Stimulated activated CD4-positive, alpha-beta T cell treated with anti-CD3 and anti-CD28 coated beads, Interleukin-1b, Interleukin-23, amount 100 ng/mL, for 1 hour (primary cell): ENCODE measurements around the gene OR51E2.
"Not testable (repeated sequence)": the region's sequence is repeated elsewhere in the genome, so short reads cannot be mapped to it uniquely, and the experiment has no call there.

Source experiments
- DNase-seq, 2 donors: peaks; one replicate each; pipeline ENCODE4 v3.0.0-alpha.2; 2020; ENCODE audit warnings: low read depth in 2 of 2

The OR51E2 gene, protein sequence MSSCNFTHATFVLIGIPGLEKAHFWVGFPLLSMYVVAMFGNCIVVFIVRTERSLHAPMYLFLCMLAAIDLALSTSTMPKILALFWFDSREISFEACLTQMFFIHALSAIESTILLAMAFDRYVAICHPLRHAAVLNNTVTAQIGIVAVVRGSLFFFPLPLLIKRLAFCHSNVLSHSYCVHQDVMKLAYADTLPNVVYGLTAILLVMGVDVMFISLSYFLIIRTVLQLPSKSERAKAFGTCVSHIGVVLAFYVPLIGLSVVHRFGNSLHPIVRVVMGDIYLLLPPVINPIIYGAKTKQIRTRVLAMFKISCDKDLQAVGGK

DNA sequence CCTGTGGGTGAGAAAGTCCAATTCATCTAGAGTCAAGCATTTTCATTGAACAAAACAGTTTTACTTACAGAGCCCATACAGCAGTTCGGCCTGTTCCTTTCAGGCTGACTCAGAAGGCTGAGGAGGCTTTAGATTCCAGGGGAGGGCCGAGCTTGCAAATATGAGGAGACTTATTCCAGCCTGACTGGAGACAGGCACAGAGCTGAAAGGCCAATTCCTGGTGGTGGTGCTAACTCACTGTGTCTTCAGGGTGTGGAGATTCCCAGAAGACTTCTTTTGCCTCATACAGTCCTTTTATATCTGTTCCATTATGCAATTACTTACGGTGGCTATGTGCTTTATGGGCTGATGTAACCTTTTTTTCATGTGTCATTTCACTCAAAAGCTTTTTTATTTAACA lies at the start of gene OR51E2:
Gene OR51E2 (minus strand): TSS at position 269 of the 400 bp plus-strand sequence. CDS start 15,142 bp downstream, outside the sequence.
- DNase-seq, result no peak

DNA sequence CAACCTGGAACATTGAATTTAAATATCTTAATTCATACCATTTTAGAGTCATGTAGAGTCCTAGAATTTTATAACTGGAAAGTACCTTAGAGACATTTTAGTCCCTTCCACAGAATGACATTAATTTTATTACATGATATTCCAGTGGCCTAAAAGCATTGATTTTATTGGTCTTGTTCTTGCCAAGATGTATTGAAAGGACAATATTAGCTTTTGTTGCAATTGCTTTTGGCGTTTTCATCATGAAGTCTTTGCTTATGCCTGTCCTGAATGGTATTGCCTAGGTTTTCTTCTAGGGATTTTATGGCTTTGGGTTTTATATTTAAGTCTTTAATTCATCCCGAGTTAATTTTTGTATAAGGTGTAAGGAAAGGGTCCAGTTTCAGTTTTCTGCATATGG lies 43.1 kb upstream of the OR51E2 start:
- no peak for DNase-seq

DNA sequence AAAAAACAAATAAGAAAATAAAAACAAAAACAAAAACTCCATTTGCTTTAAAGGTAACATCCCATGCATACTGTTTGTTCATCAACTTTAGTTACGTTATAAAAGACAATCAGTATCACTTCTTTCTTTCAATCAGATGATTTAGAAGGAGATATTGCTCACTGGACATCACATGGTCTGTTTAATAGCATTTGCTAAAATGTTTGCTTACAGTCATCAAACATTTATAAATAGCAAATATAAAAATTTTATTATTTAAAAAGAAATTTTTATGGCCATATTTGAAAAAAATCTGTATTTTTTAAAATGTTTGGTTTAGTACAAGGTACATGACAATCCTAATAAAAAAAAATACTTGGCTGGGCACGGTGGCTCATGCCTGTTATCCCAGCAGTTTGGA lies 29.5 kb upstream of the OR51E2 start:
- DNase-seq, result no peak

DNA sequence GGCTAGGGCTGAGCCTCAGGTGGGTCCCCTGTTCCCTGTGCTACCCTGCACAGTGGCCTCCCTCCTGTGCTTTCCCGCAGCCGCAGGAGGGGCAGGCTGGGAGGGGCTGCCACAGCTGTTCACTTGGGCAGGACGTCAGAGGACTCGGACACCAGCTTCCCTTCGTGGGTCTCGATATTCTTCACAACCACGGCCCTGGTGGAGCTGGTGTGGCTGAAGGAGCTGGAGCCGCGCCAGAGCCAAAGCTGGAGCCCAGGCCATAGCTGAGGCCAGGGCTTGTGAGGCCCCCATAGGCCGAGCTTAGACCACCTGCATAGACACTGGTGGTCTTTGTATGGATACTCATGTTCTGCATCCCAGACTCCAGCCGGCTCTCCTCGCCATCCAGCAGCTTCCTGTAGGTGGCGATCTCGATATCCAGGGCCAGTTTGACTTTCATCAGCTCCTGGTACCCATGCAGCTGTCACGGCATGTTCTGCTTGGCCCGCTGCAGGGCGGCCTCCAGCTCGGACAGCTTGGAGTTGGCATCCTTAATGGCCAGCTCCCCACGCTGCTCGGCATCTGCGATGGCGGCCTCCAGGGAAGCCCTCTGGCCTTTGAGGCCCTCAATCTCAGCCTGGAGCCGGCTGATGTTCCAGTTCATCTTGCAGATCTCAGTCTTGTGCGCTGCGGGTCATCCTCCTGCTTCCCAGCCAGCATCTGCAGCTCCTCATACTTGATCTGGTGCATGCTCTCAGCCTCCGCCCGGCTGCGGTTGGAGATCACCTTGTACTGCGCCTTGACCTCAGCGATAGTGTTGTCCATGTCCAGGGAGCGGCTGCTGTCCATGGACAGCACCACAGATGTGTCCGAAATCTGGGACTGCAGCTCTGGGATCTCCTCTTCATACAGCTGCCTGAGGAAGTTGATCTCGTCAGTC lies 25.2 kb upstream of the OR51E2 start:
- not testable (repeated sequence) for DNase-seq

DNA sequence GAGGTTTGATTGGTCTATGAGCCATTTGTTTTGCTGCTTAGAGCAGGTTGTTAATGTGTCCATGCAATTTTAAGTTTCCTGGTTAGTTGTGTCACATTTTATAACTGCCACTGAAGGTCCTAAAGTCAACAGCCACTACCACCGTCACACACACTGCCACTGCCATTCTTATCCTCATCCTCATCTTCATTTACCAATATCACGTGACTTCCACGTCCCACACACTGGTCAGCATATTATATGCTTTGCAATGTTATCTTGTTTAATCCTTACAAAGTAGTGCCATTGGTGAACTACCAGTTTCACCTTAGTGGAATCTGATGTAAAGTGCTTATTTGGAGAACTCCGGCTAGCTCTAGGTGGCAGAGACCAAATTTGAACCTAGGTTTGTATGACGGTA lies 16.6 kb upstream of the OR51E2 start:
- DNase-seq, result no peak

DNA sequence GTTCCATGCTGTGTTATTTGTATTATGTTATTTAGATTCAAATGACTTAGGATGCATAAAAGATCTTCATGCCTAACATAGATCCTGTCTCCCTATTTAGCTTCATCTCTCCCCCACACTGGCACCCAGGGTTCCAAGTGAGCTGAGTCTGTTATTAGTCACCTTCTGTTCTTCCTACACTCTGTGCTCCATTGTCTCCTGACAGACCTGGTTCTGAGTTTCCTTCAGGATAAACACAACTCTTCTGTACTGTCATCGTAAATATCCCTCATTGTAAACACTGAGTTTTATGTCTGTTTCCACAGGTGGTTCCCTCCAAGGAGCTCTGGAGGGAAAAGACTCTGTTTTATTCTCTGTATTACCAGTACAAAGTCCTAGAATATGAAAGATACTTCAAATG lies 15.6 kb upstream of the OR51E2 start:
- no peak for DNase-seq

DNA sequence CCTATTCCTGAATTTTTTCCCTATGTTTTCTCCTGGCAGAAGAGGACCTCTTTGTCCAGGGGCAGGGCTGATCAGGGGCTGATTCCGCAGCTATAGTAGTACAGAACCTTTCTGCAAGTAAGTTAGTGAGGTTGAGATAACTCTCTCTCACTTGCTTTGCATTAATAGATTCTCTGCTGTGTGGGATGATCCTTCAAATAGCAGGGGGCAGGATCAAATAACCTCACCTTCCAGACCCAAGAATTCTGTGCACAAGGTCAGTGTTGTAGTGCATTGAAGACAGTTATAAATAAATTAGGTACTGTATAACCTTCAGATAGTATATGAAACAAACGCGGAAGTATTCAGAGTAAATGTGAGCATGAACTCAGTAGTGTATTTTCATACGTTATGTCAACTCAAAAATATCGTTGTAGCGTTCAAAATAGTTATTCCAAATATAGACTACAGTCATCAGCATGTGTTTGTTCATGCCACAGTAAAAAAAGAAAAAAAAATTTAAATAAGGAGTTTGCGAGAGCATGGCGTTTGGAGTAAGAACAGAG lies 7.2 kb upstream of the OR51E2 start:
- DNase-seq, result no peak

DNA sequence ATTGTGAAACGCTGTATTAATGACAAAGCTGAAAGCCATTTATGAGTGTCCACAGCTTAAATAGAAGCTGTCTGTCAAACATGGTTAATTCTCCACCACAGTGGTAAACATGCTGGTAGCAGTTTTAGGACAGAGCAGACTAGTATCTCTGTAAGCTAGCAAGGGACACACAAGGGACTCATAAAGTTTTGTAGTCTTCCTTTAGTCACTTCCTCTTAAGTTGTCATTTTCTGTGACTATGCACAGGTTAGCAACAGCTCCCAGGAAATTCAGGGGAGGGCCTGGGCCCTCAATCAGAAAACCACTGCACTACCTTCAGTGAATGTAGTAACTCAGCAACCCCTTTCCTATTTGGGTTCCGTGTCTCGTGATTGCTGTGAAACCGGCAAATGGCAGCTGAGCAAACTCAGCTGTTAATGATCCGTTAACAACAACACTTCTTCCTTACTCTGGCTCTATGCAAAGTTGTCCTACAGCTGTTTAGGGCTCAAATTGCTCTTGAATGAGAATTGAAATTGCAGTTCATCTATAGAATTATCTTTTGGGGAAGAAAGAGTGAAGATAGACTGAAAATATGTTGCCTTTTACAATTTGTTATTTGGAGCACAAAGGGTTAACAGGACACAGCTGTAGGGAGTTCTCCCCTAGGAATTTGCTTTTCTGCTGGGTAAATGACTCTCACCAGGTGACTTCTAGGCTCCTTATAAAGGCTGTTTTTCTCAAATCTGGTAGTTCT lies 6.6 kb upstream of the OR51E2 start, which contains the start of gene MMP26:
Gene MMP26 (plus strand): TSS at position 731 of the 736 bp plus-strand sequence.
- no peak for DNase-seq

DNA sequence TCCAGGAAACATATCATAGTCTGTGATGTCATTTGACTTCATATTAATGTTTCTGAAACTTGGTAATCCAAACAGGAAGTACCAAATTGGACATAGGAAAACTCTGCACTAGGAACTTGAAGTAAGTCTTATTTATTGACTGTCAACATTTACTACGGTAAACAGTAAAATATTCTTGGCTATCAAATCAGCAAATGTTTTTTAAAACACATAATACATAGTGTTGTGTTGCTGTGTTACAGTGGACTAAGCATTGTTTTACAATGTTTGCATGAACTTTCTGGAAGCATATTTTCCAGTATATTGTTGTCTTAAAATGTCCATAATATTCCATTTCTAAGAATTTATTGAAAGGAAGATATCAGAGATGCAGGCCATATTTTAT lies 2.8 kb upstream of the OR51E2 start:
- no peak for DNase-seq

DNA sequence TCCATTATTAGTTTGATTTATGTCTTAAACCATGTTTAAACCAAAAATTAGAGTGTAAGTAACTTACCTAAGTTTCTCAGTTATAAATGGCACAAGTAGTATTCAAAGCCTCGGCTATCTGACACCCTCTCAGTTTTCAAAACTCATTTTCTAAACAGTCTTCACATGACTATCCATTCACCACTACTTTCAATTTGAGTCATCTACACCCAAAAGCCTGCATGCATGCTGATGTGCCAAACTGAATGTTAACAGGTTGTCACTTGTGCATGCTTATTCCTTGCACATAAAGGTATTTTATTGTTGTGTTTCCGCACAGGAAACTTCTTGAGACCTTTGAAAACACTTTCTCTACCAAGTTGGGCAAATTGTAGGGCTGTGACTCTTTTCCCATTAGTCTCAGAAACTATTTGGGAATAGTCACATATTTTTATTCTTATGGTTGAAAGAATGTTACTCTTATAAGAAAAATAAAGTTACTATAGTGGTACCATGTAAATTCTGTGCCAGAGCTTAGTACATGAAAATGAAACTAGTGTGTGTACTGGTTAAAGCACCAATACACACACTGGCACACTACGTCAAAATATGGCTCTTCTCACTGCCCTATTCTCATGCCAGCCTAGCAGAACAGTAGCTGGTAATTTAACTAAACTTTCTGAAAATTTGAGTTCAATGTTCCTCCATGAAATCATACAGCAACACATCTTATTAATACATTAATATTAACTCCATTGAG lies 2.2 kb upstream of the OR51E2 start:
- no peak for DNase-seq

DNA sequence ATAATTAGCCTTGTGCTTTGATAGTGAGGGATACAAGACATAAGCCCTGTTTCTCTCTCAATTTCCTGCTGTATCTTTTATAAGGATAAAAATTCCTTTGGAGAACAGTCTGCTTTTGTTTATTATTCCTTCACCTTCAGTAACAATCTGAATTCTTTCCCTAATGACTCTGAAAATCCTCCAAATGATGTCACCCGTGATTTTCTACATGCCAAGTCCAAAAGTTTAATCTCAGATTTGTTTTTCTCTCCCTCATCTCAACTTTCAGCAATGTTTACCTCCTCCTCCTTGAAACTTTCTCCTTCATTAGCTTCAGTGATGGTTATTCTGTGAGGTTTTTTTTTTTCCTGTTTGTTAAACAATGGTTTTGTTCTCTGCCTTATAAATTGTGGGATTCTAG lies 2.2 kb downstream of the OR51E2 start:
- no peak for DNase-seq

DNA sequence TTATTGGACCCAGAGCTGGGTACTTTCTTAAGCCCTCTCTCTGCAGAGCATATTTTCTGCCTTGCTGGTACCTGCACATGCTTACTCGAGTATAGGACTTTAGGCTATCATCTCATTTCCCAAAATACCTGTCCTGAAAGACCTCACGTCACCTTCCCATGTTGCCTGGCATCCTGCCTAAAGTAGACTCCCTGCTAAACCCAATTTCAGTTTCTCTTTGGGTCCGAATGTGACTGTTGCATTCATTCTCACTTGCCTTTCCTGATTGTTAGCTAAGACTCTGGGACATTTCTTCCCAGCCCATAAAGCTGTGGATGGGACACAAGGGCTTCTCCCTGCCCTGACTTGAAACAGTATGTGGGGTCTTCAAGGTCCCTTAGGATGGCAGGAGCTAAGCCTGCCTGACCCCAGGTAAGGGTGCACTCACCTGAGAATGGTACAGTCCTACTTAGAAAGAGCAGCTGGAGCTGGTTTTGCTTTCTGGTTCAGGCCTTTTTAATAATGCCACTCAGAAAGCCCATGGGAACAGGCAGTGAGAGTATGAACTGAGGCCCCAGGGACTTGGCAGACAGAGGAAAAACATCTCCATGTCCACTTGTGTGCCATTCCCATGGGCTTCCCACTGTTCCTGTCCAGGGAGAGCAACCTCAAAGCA lies 12.9 kb downstream of the OR51E2 start:
- DNase-seq, result no peak

DNA sequence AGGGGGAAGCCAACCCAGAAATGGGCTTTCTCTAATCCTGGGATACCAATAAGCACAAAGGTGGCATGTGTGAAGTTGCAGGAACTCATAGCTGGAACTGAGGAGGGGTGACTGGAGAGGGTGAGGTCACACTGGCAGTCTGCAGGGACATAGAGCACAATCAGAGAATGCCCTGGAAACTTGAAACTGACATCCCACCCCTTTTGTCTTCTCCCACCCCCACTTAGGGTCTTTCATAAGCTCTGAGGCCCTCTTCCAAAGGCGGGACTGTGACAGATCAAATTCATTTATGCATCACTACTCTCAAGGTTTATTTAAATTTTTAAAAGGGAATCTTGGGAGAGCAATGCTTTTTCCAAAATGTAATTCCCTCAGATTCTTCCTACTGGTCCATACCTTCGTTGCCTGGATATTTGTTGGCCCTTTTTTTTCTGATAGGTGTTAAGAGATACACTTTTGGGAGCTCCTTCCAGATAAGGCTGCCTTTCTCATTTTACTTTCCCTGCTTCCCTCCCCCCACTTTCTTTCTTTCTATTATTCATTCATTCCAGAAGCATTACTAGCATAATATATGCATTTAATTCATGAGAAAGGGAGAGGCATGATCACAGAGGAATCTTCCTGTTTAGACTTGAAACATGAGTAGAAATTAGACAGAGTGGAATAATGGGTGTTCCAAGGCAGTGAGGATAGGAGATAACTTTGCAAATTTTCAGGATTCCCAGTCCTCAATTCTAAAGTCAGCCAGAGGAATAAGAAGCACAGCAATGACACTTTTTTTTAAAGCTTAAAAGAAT lies 14.8 kb downstream of the OR51E2 start:
- no peak for DNase-seq

DNA sequence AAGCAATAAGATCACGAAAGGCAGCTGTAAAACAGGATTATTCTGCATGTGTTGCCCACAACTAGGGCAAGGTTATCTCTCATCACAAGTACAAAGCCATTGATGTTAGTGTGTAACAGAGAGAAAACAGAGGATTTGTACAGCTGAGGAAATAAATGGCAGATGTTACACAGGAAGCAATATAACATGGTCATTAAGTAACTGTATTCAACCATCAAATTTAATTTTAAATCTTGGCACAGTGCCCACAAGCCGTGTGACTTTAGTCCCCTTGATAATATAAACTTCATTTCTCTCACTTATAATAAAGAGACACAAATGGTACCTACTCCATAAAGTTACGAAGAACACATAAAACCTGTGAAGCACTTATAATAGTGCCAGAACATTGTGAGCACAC lies 17.3 kb downstream of the OR51E2 start:
- DNase-seq, result no peak

DNA sequence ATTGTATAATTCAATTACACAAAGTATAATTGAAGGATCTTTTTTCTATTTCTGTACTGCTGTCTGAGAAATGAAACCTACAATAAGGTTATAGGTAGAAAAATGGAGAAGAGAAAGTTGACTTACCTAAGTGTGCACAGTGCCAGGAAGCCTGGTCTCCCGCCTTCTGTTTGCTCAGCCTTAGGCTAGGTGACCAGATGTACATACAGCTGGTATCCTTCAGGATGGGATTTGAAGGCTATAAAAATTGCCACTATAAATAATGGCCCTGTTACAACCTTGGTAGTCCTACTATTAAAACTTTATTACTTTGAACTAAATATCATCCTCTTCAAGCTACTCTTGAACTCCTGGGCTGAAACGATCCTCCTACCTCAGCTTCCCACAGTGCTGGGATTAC lies 19.7 kb downstream of the OR51E2 start:
- no peak for DNase-seq

DNA sequence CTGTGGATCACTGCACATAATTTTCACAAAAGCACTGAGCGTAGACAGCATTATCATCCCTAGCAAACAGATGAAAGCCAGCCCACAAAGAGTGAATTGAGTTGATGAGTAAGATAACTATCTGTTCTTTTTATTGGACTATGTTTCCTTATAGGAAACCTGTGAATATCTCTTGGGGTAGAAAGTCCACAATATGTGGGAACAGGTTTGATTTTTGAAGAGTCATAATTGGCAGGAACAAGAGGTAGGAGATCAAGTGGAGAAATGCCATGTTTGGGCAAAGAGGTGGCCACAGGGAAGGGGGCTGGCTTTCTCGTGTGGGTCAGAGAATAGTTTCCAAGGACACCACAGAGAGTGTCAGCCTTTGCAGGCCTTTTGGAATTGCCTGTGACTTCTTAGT lies 23.9 kb downstream of the OR51E2 start:
- DNase-seq, result no peak

DNA sequence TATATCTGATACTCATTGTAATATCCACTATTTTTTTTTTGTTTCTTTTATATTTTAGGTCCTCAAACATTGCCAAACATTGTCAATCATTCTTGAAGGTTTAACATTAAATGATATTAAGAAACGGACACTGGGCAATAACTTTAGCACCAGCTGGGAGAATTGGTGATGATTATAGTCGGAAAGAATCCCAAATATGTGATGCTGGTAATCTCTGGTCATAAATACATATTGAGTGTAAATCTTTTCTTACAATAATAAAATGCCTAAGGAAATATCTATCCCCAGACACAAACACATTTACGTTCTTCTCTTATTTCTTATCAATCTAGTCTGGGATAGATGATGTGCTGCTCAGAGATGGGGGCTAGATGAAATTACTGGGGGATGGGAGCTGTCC lies 25.2 kb downstream of the OR51E2 start:
- no peak for DNase-seq

DNA sequence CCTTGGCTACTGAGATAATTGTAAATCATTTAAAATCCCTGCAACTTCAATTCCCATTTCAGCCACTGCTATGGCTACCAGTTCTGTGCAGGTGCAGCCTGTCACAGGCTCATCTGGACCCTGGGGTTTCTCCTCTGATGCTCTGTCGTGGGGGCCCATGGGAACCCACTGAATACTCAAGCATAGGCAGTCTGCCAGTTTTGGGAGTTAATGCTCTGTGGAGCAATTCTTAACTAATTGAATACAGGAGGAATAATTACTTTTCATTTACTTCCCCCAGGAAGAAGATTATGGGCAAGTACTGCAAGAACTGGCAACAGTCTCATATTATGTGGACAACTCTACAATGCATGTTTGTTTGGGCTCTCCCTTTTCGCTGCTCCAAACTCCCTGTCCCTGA lies 25.9 kb downstream of the OR51E2 start:
- no peak for DNase-seq

DNA sequence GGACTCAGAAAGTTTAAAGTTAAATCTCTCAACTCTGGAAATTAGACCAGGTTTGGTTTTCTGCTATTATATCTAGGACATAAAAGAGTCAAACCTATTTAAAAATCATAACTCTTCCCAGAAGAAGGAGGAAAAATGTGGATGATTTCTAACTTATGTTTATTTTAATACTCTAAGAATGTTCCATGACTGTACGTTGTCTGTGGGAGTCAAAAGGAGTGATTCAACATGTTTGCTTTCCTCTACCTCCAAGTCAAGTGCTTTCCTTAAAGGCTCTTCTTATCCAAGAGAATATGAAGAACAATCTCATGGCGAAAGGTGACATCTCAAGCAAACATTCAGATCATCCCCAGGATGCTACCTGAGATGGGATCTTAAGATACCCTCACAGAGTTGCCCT lies 32.2 kb downstream of the OR51E2 start:
- no peak for DNase-seq

DNA sequence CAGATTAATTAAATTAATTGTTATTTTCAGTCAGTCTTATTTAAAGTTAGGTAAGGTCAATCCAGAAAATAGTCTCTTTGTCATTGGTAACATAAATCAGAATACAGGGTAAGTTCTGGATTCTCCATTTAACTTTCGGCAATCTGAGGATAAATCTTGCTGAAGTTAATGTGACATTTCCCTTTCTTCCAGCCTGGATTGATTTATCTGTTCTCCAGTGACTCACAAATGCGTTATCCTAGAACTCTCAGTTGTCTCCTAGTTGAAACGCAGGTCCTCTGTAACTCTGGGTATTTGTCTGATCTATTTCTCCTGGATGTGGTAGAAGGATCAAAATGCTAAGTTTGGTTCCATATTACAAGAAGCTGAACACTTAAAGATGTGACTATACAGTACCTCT lies 32.9 kb downstream of the OR51E2 start:
- DNase-seq, result no peak
